Ecto neural progenitor cell (in vitro differentiated cells): ENCODE data around the gene HTR3D.
"Not testable (repeated sequence)": the region's sequence is repeated elsewhere in the genome, so short reads cannot be mapped to it uniquely, and the experiment has no call there.

Source experiments
- DNase-seq: peaks from one replicate; pipeline ENCODE4 v3.0.0-alpha.2; 2018; ENCODE audit warnings: low spot score

The HTR3D gene

GRCh38 chr3:184016811-184017671 lies 14.5 kb upstream of the HTR3D start:
- DNase-seq: peak; percentile 82

DNA sequence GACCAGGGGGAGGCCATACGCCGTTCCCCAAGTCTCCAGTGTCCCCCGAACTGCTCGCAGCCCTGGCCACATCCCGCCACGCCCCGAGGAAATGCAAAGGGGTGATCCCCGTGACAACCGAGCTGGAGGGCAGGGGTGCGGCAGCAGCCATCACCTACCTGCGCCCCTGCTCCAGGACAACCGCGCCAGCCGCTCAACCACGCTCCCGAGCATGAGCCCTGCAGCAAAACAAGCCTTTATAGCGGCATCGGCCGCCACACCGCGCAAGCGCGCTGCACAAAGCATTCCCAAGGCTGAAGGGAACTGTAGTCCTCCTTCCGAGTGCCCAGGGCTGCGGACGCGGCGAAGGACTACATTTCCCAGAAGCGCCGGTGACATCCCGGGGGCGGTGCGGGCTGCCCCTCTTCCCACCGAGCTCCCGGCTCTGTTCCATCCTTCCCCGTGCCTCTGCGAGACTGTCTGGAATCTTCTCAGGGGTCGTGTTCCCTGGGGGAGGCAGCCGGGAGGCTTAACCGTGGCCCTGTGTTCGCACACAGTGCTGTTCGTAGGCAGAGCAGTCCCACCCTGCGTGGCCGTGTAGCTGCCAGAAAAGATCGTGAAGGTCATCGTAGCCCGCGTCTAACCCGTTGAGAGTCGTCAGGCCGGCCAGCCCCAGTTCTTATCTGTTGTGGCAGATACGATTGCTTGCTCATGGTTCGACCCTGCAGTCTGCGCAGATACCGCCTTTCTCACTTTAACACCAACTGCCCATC lies 13.7 kb upstream of the HTR3D start, which contains the start of gene ABCC5:
ABCC5 (minus strand) TSS at position 213 of the 752 bp plus-strand sequence. CDS start 3,492 bp downstream, outside the sequence.
- peak; percentile 96 for DNase-seq

DNA sequence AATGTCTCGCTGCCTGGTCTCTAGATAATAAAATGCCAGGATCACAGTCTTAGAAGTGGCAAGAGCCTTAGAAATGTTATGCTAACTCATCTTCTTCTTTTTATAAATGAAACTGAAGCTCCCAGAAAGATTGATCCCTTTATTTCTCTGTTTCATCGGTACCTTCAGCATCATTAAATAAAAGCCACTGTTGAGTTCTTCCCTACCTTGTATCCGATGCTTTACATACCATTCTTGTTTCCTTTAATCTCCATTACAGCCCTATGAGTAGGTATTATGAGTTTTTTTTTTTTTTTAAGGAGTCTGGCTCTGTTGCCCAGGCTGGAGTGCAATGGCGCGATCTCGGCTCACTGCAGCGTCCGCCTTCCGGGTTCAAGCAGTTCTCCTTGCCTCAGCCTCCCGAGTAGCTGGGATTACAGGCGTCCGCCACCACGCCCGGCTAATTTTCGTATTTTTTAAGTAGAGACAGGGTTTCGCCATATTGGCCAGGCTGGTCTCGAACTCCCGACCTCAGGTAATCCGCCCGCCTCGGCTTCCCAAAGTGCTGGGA lies 13.0 kb upstream of the HTR3D start:
- no peak for DNase-seq

DNA sequence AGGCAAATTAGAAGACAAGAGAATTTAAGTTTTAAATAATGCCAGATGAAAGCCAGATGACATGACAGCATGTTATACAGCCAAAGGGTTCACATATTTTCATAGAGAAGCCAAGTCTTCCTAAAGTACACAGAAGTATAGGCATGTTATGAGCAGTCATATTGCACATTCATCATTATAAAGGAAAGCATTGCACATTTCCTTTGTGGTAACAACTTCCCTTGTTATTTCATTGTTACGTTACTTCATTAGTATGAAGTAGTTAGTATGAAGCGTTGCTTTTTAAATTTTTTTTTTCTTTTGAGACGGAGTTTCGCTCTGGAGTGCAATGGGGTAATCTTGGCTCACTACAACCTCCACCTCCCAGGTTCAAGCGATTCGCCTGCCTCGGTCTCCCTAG lies 9.2 kb upstream of the HTR3D start:
- DNase-seq: no peak

DNA sequence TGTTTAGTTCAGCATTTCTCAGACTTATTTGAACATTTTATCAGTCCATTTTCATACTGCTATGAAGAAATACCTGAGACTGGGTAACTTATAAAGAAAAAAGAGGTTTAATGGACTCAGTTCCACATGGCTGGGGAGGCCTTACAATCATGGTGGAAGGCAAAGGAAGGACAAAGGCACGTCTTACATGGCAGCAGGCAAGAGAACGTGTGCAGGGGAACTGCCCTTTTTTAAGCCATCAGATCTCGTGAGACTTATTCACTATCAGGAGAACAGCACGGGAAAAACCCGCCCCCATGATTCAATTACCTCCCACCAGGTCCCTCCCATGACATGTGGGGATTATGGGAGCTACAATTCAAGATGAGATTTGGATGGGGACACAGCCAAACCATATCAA lies 6.3 kb upstream of the HTR3D start:
- DNase-seq: not testable (repeated sequence)

- not testable (repeated sequence) for DNase-seq
Measured at GRCh38 chr3:184028275-184028890, 3.2 kb upstream of the HTR3D start.

- no peak for DNase-seq
Measured at GRCh38 chr3:184029443-184029842, 2.1 kb upstream of the HTR3D start.

DNA sequence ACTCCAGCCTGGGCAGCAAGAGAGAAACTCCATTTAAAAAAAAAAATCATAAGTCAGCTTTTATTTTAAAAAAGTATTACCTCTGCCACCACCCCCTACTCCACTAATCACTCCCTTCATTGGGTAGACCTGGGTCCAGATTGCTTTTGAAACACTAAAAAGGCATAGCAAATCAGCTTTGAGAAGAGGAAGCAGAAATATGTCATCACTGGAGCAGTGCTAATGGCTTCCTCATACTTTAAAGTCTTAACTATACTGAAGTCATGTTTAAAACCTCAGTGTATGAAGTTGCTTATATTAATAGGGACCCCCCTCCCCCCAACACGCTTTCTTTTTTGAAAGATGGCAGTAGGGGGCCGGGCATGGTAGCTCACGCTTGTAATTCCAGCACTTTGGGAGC lies 1.0 kb upstream of the HTR3D start:
- DNase-seq: no peak

DNA sequence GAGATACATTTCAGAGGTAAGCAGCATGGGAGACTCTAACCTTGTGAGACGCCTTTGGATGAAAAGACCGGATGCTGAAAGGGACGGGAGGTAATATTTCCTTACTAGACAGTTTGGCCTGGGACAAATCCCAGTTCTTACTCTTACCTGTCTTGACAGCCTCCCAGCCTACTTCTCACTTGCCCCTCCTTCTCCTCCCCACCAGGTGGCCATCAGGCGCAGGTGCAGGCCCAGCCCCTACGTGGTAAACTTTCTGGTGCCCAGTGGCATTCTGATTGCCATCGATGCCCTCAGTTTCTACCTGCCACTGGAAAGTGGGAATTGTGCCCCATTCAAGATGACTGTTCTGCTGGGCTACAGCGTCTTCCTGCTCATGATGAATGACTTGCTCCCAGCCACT lies 6.3 kb downstream of the HTR3D start:
- no peak for DNase-seq

- DNase-seq: not testable (repeated sequence)
Measured at GRCh38 chr3:184038307-184038706, 6.8 kb downstream of the HTR3D start.

GRCh38 chr3:184039414-184039813 lies 7.9 kb downstream of the HTR3D start:
- no peak for DNase-seq

DNA sequence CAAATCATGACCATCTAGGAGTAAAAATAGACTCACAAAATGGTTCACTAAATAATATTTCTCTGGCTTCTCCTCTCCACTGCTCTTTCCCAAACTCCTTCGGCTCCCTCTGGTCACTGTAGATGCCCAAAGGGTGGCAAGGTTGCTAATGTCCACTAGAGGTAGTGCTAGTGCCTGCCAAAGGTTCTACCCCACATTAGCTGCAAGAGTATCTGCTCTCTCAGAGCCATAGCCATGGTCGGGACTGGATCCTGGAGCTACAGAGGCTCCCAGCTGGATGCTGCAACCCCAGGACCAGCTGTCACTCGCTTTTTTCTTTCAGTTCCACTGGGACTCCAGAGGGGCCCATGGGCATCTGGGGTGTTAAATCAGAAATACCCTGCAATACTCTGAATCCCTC lies 8.5 kb downstream of the HTR3D start:
- DNase-seq: no peak

GRCh38 chr3:184042617-184043016 lies 11.1 kb downstream of the HTR3D start:
- no peak for DNase-seq

- DNase-seq: no peak
Measured at GRCh38 chr3:184045995-184046394, 14.5 kb downstream of the HTR3D start.

GRCh38 chr3:184050217-184050847 lies 18.8 kb downstream of the HTR3D start:
- DNase-seq: no peak

- no peak for DNase-seq
Measured at GRCh38 chr3:184052767-184053166, 21.2 kb downstream of the HTR3D start, which contains the start of gene HTR3C. HTR3C (plus strand) TSS chr3:184053047; CDS start chr3:184053081, 34 bp downstream.

- no peak for DNase-seq
Measured at GRCh38 chr3:184058029-184058428, 26.5 kb downstream of the HTR3D start.

DNA sequence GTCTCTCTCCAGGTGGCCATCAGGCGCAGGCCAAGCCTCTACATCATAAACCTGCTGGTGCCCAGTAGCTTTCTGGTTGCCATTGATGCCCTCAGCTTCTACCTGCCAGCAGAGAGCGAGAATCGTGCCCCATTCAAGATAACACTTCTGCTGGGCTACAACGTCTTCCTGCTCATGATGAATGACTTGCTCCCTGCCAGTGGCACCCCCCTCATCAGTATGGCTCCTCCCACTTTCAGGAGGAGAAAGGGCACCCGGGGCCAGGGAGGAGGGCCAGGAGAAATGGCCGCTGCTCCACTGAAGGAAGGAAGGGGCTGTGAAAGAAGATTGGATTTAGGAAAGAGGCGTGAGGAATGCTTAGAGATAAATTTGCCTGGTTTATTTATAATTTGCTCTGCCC lies 27.9 kb downstream of the HTR3D start:
- no peak for DNase-seq

DNA sequence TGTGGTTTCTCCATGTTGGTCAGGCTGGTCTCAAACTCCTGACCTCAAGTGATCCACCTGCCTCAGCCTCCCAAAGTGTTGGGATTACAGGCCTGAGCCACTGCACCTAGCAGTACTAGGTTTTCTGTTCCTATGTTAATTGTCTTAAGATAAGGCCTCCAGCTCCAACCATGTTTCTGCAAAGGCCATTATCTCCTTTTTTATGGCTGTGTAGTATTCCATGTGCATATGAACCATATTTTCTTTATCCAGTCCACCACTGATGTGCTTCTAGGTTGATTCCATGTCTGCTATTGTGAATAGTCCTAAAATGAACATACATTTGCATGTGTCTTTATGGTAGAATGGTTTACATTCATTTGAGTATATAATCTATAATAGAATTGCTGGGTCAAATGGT lies 31.1 kb downstream of the HTR3D start:
- no peak for DNase-seq

- no peak for DNase-seq
Measured at GRCh38 chr3:184066211-184066610, 34.7 kb downstream of the HTR3D start.

GRCh38 chr3:184067573-184068055 lies 36.1 kb downstream of the HTR3D start:
- no peak for DNase-seq

DNA sequence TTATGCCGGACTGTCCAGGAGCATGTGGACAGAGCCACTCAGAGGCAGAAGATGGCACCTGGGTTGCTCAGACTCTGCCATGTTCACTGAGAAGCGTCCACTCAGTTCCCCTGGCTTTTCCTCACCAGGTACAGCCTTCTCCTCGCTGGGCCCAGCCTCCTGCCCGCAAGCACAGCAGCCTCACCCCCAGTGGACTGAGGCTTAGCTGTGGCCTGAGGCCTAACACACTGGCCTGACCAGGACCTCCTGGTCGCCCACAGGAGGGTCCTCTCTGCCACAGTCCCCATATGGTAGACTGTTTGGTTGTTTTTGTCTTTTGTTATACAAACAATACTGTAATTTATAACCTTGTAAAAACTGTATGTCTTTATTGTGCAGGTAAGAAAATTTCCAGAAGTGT lies 36.8 kb downstream of the HTR3D start:
- no peak for DNase-seq
